Measurements from ENCODE around the gene TJAP1. TPM values are rescaled to one million over a fixed set of nuclear protein-coding genes. Genes with fewer than 3 reads are reported as not detected.

TJAP1 gene
- polyA plus RNA-seq, 1 donor from 2014 or later = 11.4 TPM

- Histone ChIP-seq H3K27ac (ENCODE audit: low read length) (no peak overlapping the region), H3K27me3 (ENCODE audit: insufficient read depth, low read depth, low read length) (no peaks in the 10 kb centered on the region), H3F3A (ENCODE audit: insufficient read depth, low read length, poor library complexity, severe bottlenecking) (no peaks in the 10 kb centered on the region), H3K9me3 (ENCODE audit: low read length) (no peaks in the 10 kb centered on the region), H4K20me1 (ENCODE audit: insufficient read depth) (no peaks in the 10 kb centered on the region), H3K9ac (ENCODE audit: low read length) (no peak overlapping the region), H3K9me2 (ENCODE audit: insufficient read depth, low read length) (no peaks in the 10 kb centered on the region), H3K79me2 (replicated peaks; ENCODE audit: insufficient read depth, low read length) (no peaks in the 10 kb centered on the region), H2AFZ (ENCODE audit: low read depth, low read length) (no peak overlapping the region), H3K4me2 (ENCODE audit: low read length) (no peak overlapping the region), H3K36me3 (ENCODE audit: insufficient read depth, low read length) (no peaks in the 10 kb centered on the region), H3K4me3 (ENCODE audit: low read length) (no peak overlapping the region)
- TF ChIP-seq, protein P1, sequence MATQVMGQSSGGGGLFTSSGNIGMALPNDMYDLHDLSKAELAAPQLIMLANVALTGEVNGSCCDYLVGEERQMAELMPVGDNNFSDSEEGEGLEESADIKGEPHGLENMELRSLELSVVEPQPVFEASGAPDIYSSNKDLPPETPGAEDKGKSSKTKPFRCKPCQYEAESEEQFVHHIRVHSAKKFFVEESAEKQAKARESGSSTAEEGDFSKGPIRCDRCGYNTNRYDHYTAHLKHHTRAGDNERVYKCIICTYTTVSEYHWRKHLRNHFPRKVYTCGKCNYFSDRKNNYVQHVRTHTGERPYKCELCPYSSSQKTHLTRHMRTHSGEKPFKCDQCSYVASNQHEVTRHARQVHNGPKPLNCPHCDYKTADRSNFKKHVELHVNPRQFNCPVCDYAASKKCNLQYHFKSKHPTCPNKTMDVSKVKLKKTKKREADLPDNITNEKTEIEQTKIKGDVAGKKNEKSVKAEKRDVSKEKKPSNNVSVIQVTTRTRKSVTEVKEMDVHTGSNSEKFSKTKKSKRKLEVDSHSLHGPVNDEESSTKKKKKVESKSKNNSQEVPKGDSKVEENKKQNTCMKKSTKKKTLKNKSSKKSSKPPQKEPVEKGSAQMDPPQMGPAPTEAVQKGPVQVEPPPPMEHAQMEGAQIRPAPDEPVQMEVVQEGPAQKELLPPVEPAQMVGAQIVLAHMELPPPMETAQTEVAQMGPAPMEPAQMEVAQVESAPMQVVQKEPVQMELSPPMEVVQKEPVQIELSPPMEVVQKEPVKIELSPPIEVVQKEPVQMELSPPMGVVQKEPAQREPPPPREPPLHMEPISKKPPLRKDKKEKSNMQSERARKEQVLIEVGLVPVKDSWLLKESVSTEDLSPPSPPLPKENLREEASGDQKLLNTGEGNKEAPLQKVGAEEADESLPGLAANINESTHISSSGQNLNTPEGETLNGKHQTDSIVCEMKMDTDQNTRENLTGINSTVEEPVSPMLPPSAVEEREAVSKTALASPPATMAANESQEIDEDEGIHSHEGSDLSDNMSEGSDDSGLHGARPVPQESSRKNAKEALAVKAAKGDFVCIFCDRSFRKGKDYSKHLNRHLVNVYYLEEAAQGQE (IDR thresholded peaks at IDR 0.05; ENCODE audit: borderline replicate concordance) = no peak
- TF ChIP-seq POLR2AphosphoS5 (IDR thresholded peaks at IDR 0.05) = no peak
- TF ChIP-seq MXI1 (conservative IDR thresholded peaks at IDR 0.05; ENCODE audit: poor library complexity, severe bottlenecking) = no peak
- TF ChIP-seq CTCF (IDR thresholded peaks at IDR 0.05; ENCODE audit: poor library complexity, severe bottlenecking) = no peak
- no peak for TF ChIP-seq SMC3 (conservative IDR thresholded peaks at IDR 0.05; ENCODE audit: poor library complexity)
- no peak for TF ChIP-seq EZH2 (IDR thresholded peaks at IDR 0.05; ENCODE audit: borderline replicate concordance, insufficient read depth, low read length, poor library complexity, severe bottlenecking)
- no peak for TF ChIP-seq RAD21 (conservative IDR thresholded peaks at IDR 0.05)
- TF ChIP-seq TAF1 (IDR thresholded peaks at IDR 0.05; ENCODE audit: low read depth) = no peak
- no peak for TF ChIP-seq EP300 (conservative IDR thresholded peaks at IDR 0.05; ENCODE audit: poor library complexity, severe bottlenecking)
Measured at GRCh38 chr6:43494321-43494720, 17.0 kb downstream of the TJAP1 start.

DNA sequence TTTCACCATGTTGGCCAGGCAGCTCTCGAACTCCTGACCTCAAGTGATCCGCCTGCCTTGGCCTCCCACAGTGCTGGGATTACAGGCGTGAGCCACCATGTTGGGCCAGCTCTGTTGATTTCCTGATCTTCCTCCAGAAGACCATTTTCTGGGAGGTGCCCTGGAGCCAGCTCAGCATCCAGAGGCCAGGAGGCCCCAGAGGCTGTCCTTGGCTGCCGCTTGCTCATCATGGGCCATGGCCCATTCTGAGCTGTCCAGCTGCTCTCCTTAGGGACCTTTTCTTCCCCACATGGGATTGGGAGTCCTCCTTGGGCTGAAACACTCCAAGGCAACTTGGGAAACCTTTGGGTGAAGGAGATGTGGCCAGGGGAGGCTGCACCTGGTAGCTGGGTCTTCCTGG, 17.4 kb downstream of the TJAP1 start:
- H3F3A ChIP-seq (ENCODE audit: insufficient read depth, low read length, poor library complexity, severe bottlenecking) = no peaks in the 10 kb centered on the region
- TF ChIP-seq EP300 (conservative IDR thresholded peaks at IDR 0.05; ENCODE audit: poor library complexity, severe bottlenecking) (no peak), POLR2AphosphoS5 (IDR thresholded peaks at IDR 0.05) (no peak), RAD21 (conservative IDR thresholded peaks at IDR 0.05) (no peak), MXI1 (conservative IDR thresholded peaks at IDR 0.05; ENCODE audit: poor library complexity, severe bottlenecking) (no peak), CTCF (IDR thresholded peaks at IDR 0.05; ENCODE audit: poor library complexity, severe bottlenecking) (no peak), TAF1 (IDR thresholded peaks at IDR 0.05; ENCODE audit: low read depth) (no peak), EZH2 (IDR thresholded peaks at IDR 0.05; ENCODE audit: borderline replicate concordance, insufficient read depth, low read length, poor library complexity, severe bottlenecking) (no peak), SMC3 (conservative IDR thresholded peaks at IDR 0.05; ENCODE audit: poor library complexity) (no peak)
- TF ChIP-seq, protein P1 (IDR thresholded peaks at IDR 0.05; ENCODE audit: borderline replicate concordance) = no peak
- H3K9me3 ChIP-seq (ENCODE audit: low read length) = no peaks in the 10 kb centered on the region
- no peaks in the 10 kb centered on the region for H4K20me1 ChIP-seq (ENCODE audit: insufficient read depth)
- no peak overlapping the region for H3K9ac ChIP-seq (ENCODE audit: low read length)
- no peak overlapping the region for H3K4me3 ChIP-seq (ENCODE audit: low read length)
- no peaks in the 10 kb centered on the region for H3K27me3 ChIP-seq (ENCODE audit: insufficient read depth, low read depth, low read length)
- no peaks in the 10 kb centered on the region for H3K79me2 ChIP-seq (replicated peaks; ENCODE audit: insufficient read depth, low read length)
- no peak overlapping the region for H3K27ac ChIP-seq (ENCODE audit: low read length)
- no peaks in the 10 kb centered on the region for H3K36me3 ChIP-seq (ENCODE audit: insufficient read depth, low read length)
- H3K9me2 ChIP-seq (ENCODE audit: insufficient read depth, low read length) = no peaks in the 10 kb centered on the region
- no peak overlapping the region for H3K4me2 ChIP-seq (ENCODE audit: low read length)
- no peak overlapping the region for H2AFZ ChIP-seq (ENCODE audit: low read depth, low read length)
